WTC11 (cell line): ENCODE results near the gene GCAT. TPM values are rescaled to one million over a fixed set of nuclear protein-coding genes. Genes with fewer than 3 reads are reported as not detected.
A peak's percentile ranks its signal among the peaks of the same experiment; 100 is the strongest.

Experiments used
- EMX1 ChIP-seq: fragments of 250-450 bp; sonication (Bioruptor Pico); IDR thresholded peaks from 2 replicates; pipeline ENCODE4 v1.8.0; 2021; ENCODE audit warnings: mild to moderate bottlenecking
- FOXK1 ChIP-seq: sonication (generic); formaldehyde crosslinking; IDR thresholded peaks from 2 replicates; pipeline ENCODE4 v1.8.0; 2022; ENCODE audit warnings: mild to moderate bottlenecking, moderate library complexity, missing genetic modification reagents
- GABPB1 ChIP-seq: sonication (generic); formaldehyde crosslinking; IDR thresholded peaks from 2 replicates; pipeline ENCODE4 v1.8.1; 2023; ENCODE audit warnings: mild to moderate bottlenecking, missing genetic modification reagents
- GRHL2 ChIP-seq: fragments of 250-450 bp; sonication (Bioruptor Pico); IDR thresholded peaks from 2 replicates; pipeline ENCODE4 v1.8.0; 2022; ENCODE audit warnings: mild to moderate bottlenecking, moderate library complexity; ENCODE audit not compliant: insufficient replicate concordance, severe bottlenecking
- GTF2I ChIP-seq: fragments of 250-450 bp; sonication (Bioruptor Pico); conservative IDR thresholded peaks from 2 replicates; pipeline ENCODE4 v1.4.0; 2021; ENCODE audit warnings: mild to moderate bottlenecking
- JAZF1 ChIP-seq: fragments of 250-450 bp; sonication (Bioruptor Pico); IDR thresholded peaks from 2 replicates; pipeline ENCODE4 v1.9.0; 2021; ENCODE audit warnings: moderate library complexity, mild to moderate bottlenecking, inconsistent platforms
- MYBL2 ChIP-seq: sonication (generic); formaldehyde crosslinking; IDR thresholded peaks from 2 replicates; pipeline ENCODE4 v1.8.1; 2023; ENCODE audit warnings: mild to moderate bottlenecking, moderate library complexity, missing genetic modification reagents
- NFE2L1 ChIP-seq: sonication (generic); formaldehyde crosslinking; IDR thresholded peaks from 2 replicates; pipeline ENCODE4 v1.8.1; 2023; ENCODE audit warnings: missing genetic modification reagents
- PRRX2 ChIP-seq: fragments of 250-450 bp; sonication (Bioruptor Pico); IDR thresholded peaks from 2 replicates; pipeline ENCODE4 v1.8.0; 2021; ENCODE audit warnings: mild to moderate bottlenecking
- RELA ChIP-seq: sonication (generic); formaldehyde crosslinking; IDR thresholded peaks from 2 replicates; pipeline ENCODE4 v1.8.1; 2022; ENCODE audit warnings: missing genetic modification reagents, mild to moderate bottlenecking, borderline replicate concordance
- SOX15 ChIP-seq: fragments of 250-450 bp; sonication (Bioruptor Pico); IDR thresholded peaks from 2 replicates; pipeline ENCODE4 v1.9.0; 2021; ENCODE audit warnings: mild to moderate bottlenecking
- SP1 ChIP-seq: sonication (generic); formaldehyde crosslinking; conservative IDR thresholded peaks from 2 replicates; pipeline ENCODE4 v1.8.1; 2022; ENCODE audit warnings: missing genetic modification reagents
- TCF7 ChIP-seq: sonication (generic); formaldehyde crosslinking; IDR thresholded peaks from 2 replicates; pipeline ENCODE4 v1.8.0; 2022; ENCODE audit warnings: mild to moderate bottlenecking, low read depth, missing genetic modification reagents, moderate library complexity
- TEAD1 ChIP-seq: sonication (generic); formaldehyde crosslinking; IDR thresholded peaks from 2 replicates; pipeline ENCODE4 v1.8.0; 2022; ENCODE audit warnings: mild to moderate bottlenecking, missing genetic modification reagents
- TEAD4 ChIP-seq: sonication (generic); formaldehyde crosslinking; IDR thresholded peaks from 2 replicates; pipeline ENCODE4 v1.8.0; 2022; ENCODE audit warnings: mild to moderate bottlenecking, missing genetic modification reagents
- ZNF232 ChIP-seq: sonication (generic); formaldehyde crosslinking; IDR thresholded peaks from 2 replicates; pipeline ENCODE4 v1.8.0; 2022; ENCODE audit warnings: mild to moderate bottlenecking, missing genetic modification reagents
- ZNF416 ChIP-seq: fragments of 250-450 bp; sonication (Bioruptor Pico); IDR thresholded peaks from 2 replicates; pipeline ENCODE4 v1.9.0; 2021; ENCODE audit warnings: mild to moderate bottlenecking, inconsistent platforms
- total RNA-seq: library from RNA; stranded (reverse); gene quantifications from 3 replicates; pipeline ENCODE4 v1.2.3, GENCODE V29; 2021
- TF ChIP-seq, protein P1 (sequence below): sonication (generic); formaldehyde crosslinking; IDR thresholded peaks from 2 replicates; pipeline ENCODE4 v1.8.0; 2023; ENCODE audit warnings: missing genetic modification reagents, mild to moderate bottlenecking, borderline replicate concordance
- TF ChIP-seq, protein P2 (sequence below): sonication (generic); formaldehyde crosslinking; IDR thresholded peaks from 2 replicates; pipeline ENCODE4 v1.8.0; 2022; ENCODE audit warnings: mild to moderate bottlenecking, missing genetic modification reagents
- TF ChIP-seq, protein P3 (sequence below): sonication (generic); formaldehyde crosslinking; IDR thresholded peaks from 2 replicates; pipeline ENCODE4 v1.8.0; 2023; ENCODE audit warnings: mild to moderate bottlenecking, missing genetic modification reagents
- TF ChIP-seq, protein P4 (sequence below): sonication (generic); formaldehyde crosslinking; IDR thresholded peaks from 2 replicates; pipeline ENCODE4 v1.8.0; 2022; ENCODE audit warnings: mild to moderate bottlenecking, missing genetic modification reagents
- TF ChIP-seq, protein P5 (sequence below): sonication (generic); formaldehyde crosslinking; IDR thresholded peaks from 2 replicates; pipeline ENCODE4 v1.8.1; 2022; ENCODE audit warnings: mild to moderate bottlenecking, moderate library complexity, missing genetic modification reagents
- TF ChIP-seq, protein P6 (sequence below): sonication (generic); formaldehyde crosslinking; IDR thresholded peaks from 2 replicates; pipeline ENCODE4 v1.8.0; 2023; ENCODE audit warnings: missing genetic modification reagents
- TF ChIP-seq, protein P7 (sequence below): fragments of 250-450 bp; sonication (Bioruptor Pico); IDR thresholded peaks from 2 replicates; pipeline ENCODE4 v1.8.0; 2021; ENCODE audit warnings: mild to moderate bottlenecking

Gene GCAT
- total RNA-seq, 1 experiment from 2014 or later, result 33.0 TPM

DNA sequence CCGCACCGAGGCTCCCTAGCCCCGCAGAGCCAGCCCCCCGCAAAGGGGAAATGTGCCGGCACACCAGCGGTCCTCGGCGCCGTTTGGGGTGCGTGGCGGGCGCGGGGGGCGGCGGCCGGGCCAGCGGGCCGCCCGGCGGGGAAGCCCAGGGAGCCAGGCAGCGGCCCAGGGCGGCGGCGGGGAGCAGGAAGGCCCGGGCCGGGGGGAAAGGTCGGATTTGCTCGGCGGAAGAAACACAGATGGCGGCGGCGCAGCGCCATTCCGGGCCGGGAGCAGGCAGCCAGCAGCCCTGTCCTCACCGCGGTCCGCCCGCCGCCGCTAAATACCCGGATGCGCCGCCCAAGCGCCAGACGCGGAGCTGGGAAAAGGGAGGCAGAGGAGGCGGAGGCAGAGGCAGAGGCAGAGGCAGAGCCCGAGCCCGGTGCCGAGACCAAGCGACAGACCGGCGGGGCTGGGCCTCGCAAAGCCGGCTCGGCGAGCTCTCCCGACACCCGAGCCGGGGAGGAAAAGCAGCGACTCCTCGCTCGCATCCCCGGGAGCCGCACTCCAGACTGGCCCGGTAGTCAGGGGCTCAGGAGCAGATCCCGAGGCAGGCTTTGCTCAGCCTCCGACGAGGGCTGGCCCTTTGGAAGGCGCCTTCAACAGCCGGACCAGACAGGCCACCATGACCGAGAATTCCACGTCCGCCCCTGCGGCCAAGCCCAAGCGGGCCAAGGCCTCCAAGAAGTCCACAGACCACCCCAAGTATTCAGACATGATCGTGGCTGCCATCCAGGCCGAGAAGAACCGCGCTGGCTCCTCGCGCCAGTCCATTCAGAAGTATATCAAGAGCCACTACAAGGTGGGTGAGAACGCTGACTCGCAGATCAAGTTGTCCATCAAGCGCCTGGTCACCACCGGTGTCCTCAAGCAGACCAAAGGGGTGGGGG is 2.6 kb upstream of the GCAT start (continued):
- TF ChIP-seq, protein P1, sequence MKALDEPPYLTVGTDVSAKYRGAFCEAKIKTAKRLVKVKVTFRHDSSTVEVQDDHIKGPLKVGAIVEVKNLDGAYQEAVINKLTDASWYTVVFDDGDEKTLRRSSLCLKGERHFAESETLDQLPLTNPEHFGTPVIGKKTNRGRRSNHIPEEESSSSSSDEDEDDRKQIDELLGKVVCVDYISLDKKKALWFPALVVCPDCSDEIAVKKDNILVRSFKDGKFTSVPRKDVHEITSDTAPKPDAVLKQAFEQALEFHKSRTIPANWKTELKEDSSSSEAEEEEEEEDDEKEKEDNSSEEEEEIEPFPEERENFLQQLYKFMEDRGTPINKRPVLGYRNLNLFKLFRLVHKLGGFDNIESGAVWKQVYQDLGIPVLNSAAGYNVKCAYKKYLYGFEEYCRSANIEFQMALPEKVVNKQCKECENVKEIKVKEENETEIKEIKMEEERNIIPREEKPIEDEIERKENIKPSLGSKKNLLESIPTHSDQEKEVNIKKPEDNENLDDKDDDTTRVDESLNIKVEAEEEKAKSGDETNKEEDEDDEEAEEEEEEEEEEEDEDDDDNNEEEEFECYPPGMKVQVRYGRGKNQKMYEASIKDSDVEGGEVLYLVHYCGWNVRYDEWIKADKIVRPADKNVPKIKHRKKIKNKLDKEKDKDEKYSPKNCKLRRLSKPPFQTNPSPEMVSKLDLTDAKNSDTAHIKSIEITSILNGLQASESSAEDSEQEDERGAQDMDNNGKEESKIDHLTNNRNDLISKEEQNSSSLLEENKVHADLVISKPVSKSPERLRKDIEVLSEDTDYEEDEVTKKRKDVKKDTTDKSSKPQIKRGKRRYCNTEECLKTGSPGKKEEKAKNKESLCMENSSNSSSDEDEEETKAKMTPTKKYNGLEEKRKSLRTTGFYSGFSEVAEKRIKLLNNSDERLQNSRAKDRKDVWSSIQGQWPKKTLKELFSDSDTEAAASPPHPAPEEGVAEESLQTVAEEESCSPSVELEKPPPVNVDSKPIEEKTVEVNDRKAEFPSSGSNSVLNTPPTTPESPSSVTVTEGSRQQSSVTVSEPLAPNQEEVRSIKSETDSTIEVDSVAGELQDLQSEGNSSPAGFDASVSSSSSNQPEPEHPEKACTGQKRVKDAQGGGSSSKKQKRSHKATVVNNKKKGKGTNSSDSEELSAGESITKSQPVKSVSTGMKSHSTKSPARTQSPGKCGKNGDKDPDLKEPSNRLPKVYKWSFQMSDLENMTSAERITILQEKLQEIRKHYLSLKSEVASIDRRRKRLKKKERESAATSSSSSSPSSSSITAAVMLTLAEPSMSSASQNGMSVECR, result peak; percentile 23; the same call in 1 of the 2 replicates
- TF ChIP-seq PRRX2 (CRISPR knock-in tag) (no peak), SP1 (CRISPR knock-in tag) (peak; percentile 60), EMX1 (CRISPR knock-in tag) (no peak), TCF7 (CRISPR knock-in tag) (0 out of 2 replicates have a peak, but pooled peaks have one; percentile 52), SOX15 (CRISPR knock-in tag) (no peak), NFE2L1 (CRISPR knock-in tag) (0 out of 2 replicates have a peak, but pooled peaks have one; percentile 34), JAZF1 (CRISPR knock-in tag) (no peak), ZNF232 (CRISPR knock-in tag) (no peak), TEAD1 (peak; percentile 22; the same call in 1 of the 2 replicates), FOXK1 (CRISPR knock-in tag) (peak; percentile 20; the same call in 1 of the 2 replicates), GABPB1 (peak; percentile 66), GRHL2 (no peak), TEAD4 (CRISPR knock-in tag) (no peak), ZNF416 (CRISPR knock-in tag) (peak; percentile 5; the same call in 1 of the 2 replicates), GTF2I (no peak), RELA (CRISPR knock-in tag) (no peak), MYBL2 (CRISPR knock-in tag) (0 out of 2 replicates have a peak, but pooled peaks have one; percentile 54)
- TF ChIP-seq, protein P2, sequence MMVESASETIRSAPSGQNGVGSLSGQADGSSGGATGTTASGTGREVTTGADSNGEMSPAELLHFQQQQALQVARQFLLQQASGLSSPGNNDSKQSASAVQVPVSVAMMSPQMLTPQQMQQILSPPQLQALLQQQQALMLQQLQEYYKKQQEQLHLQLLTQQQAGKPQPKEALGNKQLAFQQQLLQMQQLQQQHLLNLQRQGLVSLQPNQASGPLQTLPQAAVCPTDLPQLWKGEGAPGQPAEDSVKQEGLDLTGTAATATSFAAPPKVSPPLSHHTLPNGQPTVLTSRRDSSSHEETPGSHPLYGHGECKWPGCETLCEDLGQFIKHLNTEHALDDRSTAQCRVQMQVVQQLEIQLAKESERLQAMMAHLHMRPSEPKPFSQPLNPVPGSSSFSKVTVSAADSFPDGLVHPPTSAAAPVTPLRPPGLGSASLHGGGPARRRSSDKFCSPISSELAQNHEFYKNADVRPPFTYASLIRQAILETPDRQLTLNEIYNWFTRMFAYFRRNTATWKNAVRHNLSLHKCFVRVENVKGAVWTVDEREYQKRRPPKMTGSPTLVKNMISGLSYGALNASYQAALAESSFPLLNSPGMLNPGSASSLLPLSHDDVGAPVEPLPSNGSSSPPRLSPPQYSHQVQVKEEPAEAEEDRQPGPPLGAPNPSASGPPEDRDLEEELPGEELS (CRISPR knock-in tag), result 0 out of 2 replicates have a peak, but pooled peaks have one; percentile 32
- TF ChIP-seq, protein P3, sequence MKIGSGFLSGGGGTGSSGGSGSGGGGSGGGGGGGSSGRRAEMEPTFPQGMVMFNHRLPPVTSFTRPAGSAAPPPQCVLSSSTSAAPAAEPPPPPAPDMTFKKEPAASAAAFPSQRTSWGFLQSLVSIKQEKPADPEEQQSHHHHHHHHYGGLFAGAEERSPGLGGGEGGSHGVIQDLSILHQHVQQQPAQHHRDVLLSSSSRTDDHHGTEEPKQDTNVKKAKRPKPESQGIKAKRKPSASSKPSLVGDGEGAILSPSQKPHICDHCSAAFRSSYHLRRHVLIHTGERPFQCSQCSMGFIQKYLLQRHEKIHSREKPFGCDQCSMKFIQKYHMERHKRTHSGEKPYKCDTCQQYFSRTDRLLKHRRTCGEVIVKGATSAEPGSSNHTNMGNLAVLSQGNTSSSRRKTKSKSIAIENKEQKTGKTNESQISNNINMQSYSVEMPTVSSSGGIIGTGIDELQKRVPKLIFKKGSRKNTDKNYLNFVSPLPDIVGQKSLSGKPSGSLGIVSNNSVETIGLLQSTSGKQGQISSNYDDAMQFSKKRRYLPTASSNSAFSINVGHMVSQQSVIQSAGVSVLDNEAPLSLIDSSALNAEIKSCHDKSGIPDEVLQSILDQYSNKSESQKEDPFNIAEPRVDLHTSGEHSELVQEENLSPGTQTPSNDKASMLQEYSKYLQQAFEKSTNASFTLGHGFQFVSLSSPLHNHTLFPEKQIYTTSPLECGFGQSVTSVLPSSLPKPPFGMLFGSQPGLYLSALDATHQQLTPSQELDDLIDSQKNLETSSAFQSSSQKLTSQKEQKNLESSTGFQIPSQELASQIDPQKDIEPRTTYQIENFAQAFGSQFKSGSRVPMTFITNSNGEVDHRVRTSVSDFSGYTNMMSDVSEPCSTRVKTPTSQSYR (CRISPR knock-in tag), result 0 out of 2 replicates have a peak, but pooled peaks have one; percentile 32
- TF ChIP-seq, protein P4, sequence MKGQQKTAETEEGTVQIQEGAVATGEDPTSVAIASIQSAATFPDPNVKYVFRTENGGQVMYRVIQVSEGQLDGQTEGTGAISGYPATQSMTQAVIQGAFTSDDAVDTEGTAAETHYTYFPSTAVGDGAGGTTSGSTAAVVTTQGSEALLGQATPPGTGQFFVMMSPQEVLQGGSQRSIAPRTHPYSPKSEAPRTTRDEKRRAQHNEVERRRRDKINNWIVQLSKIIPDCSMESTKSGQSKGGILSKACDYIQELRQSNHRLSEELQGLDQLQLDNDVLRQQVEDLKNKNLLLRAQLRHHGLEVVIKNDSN, result peak; percentile 41; the same call in 1 of the 2 replicates
- TF ChIP-seq, protein P5, sequence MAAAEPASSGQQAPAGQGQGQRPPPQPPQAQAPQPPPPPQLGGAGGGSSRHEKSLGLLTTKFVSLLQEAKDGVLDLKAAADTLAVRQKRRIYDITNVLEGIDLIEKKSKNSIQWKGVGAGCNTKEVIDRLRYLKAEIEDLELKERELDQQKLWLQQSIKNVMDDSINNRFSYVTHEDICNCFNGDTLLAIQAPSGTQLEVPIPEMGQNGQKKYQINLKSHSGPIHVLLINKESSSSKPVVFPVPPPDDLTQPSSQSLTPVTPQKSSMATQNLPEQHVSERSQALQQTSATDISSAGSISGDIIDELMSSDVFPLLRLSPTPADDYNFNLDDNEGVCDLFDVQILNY (CRISPR knock-in tag), result peak; percentile 46; the same call in 1 of the 2 replicates
- TF ChIP-seq, protein P6, sequence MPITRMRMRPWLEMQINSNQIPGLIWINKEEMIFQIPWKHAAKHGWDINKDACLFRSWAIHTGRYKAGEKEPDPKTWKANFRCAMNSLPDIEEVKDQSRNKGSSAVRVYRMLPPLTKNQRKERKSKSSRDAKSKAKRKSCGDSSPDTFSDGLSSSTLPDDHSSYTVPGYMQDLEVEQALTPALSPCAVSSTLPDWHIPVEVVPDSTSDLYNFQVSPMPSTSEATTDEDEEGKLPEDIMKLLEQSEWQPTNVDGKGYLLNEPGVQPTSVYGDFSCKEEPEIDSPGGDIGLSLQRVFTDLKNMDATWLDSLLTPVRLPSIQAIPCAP (CRISPR knock-in tag), result no peak
- TF ChIP-seq, protein P7, sequence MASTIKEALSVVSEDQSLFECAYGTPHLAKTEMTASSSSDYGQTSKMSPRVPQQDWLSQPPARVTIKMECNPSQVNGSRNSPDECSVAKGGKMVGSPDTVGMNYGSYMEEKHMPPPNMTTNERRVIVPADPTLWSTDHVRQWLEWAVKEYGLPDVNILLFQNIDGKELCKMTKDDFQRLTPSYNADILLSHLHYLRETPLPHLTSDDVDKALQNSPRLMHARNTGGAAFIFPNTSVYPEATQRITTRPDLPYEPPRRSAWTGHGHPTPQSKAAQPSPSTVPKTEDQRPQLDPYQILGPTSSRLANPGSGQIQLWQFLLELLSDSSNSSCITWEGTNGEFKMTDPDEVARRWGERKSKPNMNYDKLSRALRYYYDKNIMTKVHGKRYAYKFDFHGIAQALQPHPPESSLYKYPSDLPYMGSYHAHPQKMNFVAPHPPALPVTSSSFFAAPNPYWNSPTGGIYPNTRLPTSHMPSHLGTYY, result no peak
